NCI-H69 (cell line): ENCODE data around the gene CCDC92B.
A peak's percentile ranks its signal among the peaks of the same experiment; 100 is the strongest.

ENCODE experiments used
- DNase-seq: peaks from one replicate; lab custom pipeline; 2025; lab: John Stamatoyannopoulos, UW

CCDC92B gene

GRCh38 chr17:2721603-2722002 is 27.8 kb downstream of the CCDC92B start:
- no peak for DNase-seq

- no peak for DNase-seq
These were observed 29.6 kb downstream of the CCDC92B start for GRCh38 chr17:2719861-2720260.

GRCh38 chr17:2718150-2718938 is 31.1 kb downstream of the CCDC92B start:
- no peak for DNase-seq

GRCh38 chr17:2716649-2717048 is 32.8 kb downstream of the CCDC92B start:
- no peak for DNase-seq

- no peak for DNase-seq
These were observed 35.6 kb downstream of the CCDC92B start for GRCh38 chr17:2713881-2714280.

- DNase-seq = no peak
These were observed 37.0 kb downstream of the CCDC92B start for GRCh38 chr17:2712300-2713043.

GRCh38 chr17:2711608-2712299 is 37.7 kb downstream of the CCDC92B start, which contains the start of gene CLUH:
TSS of gene CLUH (minus strand) at chr17:2711764. CDS start at chr17:2711661, 103 bp downstream.
- DNase-seq = peak; percentile 90

GRCh38 chr17:2710803-2711607 is 38.4 kb downstream of the CCDC92B start:
- peak; percentile 37 for DNase-seq

- peak; percentile 5 for DNase-seq
These were observed 39.2 kb downstream of the CCDC92B start for GRCh38 chr17:2710071-2710802.

GRCh38 chr17:2709183-2709661 is 40.2 kb downstream of the CCDC92B start:
- DNase-seq = no peak

GRCh38 chr17:2708585-2709182 is 40.8 kb downstream of the CCDC92B start:
- DNase-seq = no peak

- DNase-seq = no peak
These were observed 41.5 kb downstream of the CCDC92B start for GRCh38 chr17:2707721-2708584.

GRCh38 chr17:2706911-2707510 is 42.4 kb downstream of the CCDC92B start:
- DNase-seq = no peak

GRCh38 chr17:2705888-2706795 is 43.3 kb downstream of the CCDC92B start:
- DNase-seq = no peak

GRCh38 chr17:2705263-2705662 is 44.2 kb downstream of the CCDC92B start:
- DNase-seq = no peak

- no peak for DNase-seq
These were observed 44.6 kb downstream of the CCDC92B start for GRCh38 chr17:2704890-2705248.

- DNase-seq = no peak
These were observed 45.2 kb downstream of the CCDC92B start for GRCh38 chr17:2704031-2704889.
